ENCODE measurements around the gene AGBL3. TPM values are rescaled to one million over a fixed set of nuclear protein-coding genes. Genes with fewer than 3 reads are reported as not detected.
A peak's percentile ranks its signal among the peaks of the same experiment; 100 is the strongest.

AGBL3 gene
- total RNA-seq, 1 donor from 2014 or later, result 1.5 TPM

- H3K4me1 Mint-ChIP-seq (ENCODE audit: low read depth), result peaks cover 55% of the 10 kb centered on the region
- H3K36me3 Mint-ChIP-seq (ENCODE audit: low read depth), result peaks cover 15% of the 10 kb centered on the region
- intact Hi-C loops (cut with micrococcal nuclease), result loop anchor here (1.0 to 5.0 kb wide), 2 partner anchors 410 to 688 kb away; partner anchors contain the start of genes AKR1B1 and NUP205
- H3K27ac Mint-ChIP-seq, result peak overlapping the region; percentile 96
- no peaks in the 10 kb centered on the region for H3K27me3 Mint-ChIP-seq (ENCODE audit: insufficient read depth)
- no peaks in the 10 kb centered on the region for H3K9me3 Mint-ChIP-seq
- H3K4me3 Mint-ChIP-seq, result peak overlapping the region; percentile 88
- DNase-seq (ENCODE audit: low spot score), result peak; percentile 23
Observed at GRCh38 chr7:135147341-135147898, 161.1 kb downstream of the AGBL3 start.

- peaks cover 60% of the 10 kb centered on the region for H3K4me1 Mint-ChIP-seq (ENCODE audit: low read depth)
- H3K27me3 Mint-ChIP-seq (ENCODE audit: insufficient read depth), result no peaks in the 10 kb centered on the region
- intact Hi-C loops (cut with micrococcal nuclease), result loop anchor here (1.0 to 5.0 kb wide), 8 partner anchors 12 to 831 kb away; partner anchors contain the start of genes AGBL3, AKR1B1, BPGM and CYREN
Observed at GRCh38 chr7:135147899-135148721, 161.8 kb downstream of the AGBL3 start, which contains the start of gene TMEM140. Gene TMEM140 (plus strand): TSS chr7:135148072. CDS start chr7:135164442, 16,370 bp downstream.

GRCh38 chr7:135150072-135150782 is 163.9 kb downstream of the AGBL3 start:
- H3K4me1 Mint-ChIP-seq (ENCODE audit: low read depth), result peaks cover 78% of the 10 kb centered on the region
- H3K27ac Mint-ChIP-seq, result no peak overlapping the region
- no peaks in the 10 kb centered on the region for H3K27me3 Mint-ChIP-seq (ENCODE audit: insufficient read depth)
- H3K4me3 Mint-ChIP-seq, result peak overlapping the region; percentile 88
- intact Hi-C loops (cut with micrococcal nuclease), result no loop called here
- peaks cover 24% of the 10 kb centered on the region for H3K9me3 Mint-ChIP-seq
- H3K36me3 Mint-ChIP-seq (ENCODE audit: low read depth), result peaks cover 40% of the 10 kb centered on the region
- no peak for DNase-seq (ENCODE audit: low spot score)

More at GRCh38 chr7:135147899-135148721, 161.8 kb downstream of the AGBL3 start, which contains the start of gene TMEM140:
- H3K4me3 Mint-ChIP-seq, result peak within 1 kb of the TSS; percentile 88
- H3K36me3 Mint-ChIP-seq (ENCODE audit: low read depth), result peaks cover 21% of the 10 kb centered on the region
- H3K27ac Mint-ChIP-seq, result peak within 1 kb of the TSS; percentile 96
- peaks cover 5% of the 10 kb centered on the region for H3K9me3 Mint-ChIP-seq
- DNase-seq (ENCODE audit: low spot score), result peak; percentile 61

GRCh38 chr7:135151132-135151531 is 164.8 kb downstream of the AGBL3 start:
- Mint-ChIP-seq H3K4me3 (peak overlapping the region; percentile 16), H3K27ac (peak overlapping the region; percentile 0), H3K4me1 (ENCODE audit: low read depth) (peaks cover 73% of the 10 kb centered on the region), H3K36me3 (ENCODE audit: low read depth) (peaks cover 46% of the 10 kb centered on the region), H3K9me3 (peaks cover 33% of the 10 kb centered on the region), H3K27me3 (ENCODE audit: insufficient read depth) (no peaks in the 10 kb centered on the region)
- DNase-seq (ENCODE audit: low spot score), result no peak
- intact Hi-C loops (cut with micrococcal nuclease), result no loop called here

GRCh38 chr7:135151533-135151932 is 165.2 kb downstream of the AGBL3 start:
- intact Hi-C loops (cut with micrococcal nuclease), result no loop called here
- H3K36me3 Mint-ChIP-seq (ENCODE audit: low read depth), result peaks cover 50% of the 10 kb centered on the region
- peaks cover 37% of the 10 kb centered on the region for H3K9me3 Mint-ChIP-seq
- no peak for DNase-seq (ENCODE audit: low spot score)
- H3K4me3 Mint-ChIP-seq, result peak overlapping the region; percentile 16
- H3K27ac Mint-ChIP-seq, result peak overlapping the region; percentile 0
- H3K4me1 Mint-ChIP-seq (ENCODE audit: low read depth), result peaks cover 69% of the 10 kb centered on the region
- no peaks in the 10 kb centered on the region for H3K27me3 Mint-ChIP-seq (ENCODE audit: insufficient read depth)

- Mint-ChIP-seq H3K36me3 (ENCODE audit: low read depth) (peaks cover 59% of the 10 kb centered on the region), H3K4me1 (ENCODE audit: low read depth) (peaks cover 67% of the 10 kb centered on the region)
- intact Hi-C loops (cut with micrococcal nuclease), result no loop called here
Observed at GRCh38 chr7:135152442-135152841, 166.1 kb downstream of the AGBL3 start.

GRCh38 chr7:135154734-135155133 is 168.4 kb downstream of the AGBL3 start:
- Mint-ChIP-seq H3K27ac (no peak overlapping the region), H3K36me3 (ENCODE audit: low read depth) (peaks cover 69% of the 10 kb centered on the region), H3K4me3 (no peak overlapping the region), H3K27me3 (ENCODE audit: insufficient read depth) (no peaks in the 10 kb centered on the region), H3K4me1 (ENCODE audit: low read depth) (peaks cover 67% of the 10 kb centered on the region), H3K9me3 (peaks cover 45% of the 10 kb centered on the region)
- intact Hi-C loops (cut with micrococcal nuclease), result no loop called here
- no peak for DNase-seq (ENCODE audit: low spot score)

More at GRCh38 chr7:135152442-135152841, 166.1 kb downstream of the AGBL3 start:
- Mint-ChIP-seq H3K27me3 (ENCODE audit: insufficient read depth) (no peaks in the 10 kb centered on the region), H3K9me3 (peaks cover 45% of the 10 kb centered on the region), H3K27ac (no peak overlapping the region), H3K4me3 (no peak overlapping the region)
- no peak for DNase-seq (ENCODE audit: low spot score)

GRCh38 chr7:135156290-135156689 is 170.0 kb downstream of the AGBL3 start:
- no peaks in the 10 kb centered on the region for H3K27me3 Mint-ChIP-seq (ENCODE audit: insufficient read depth)
- peaks cover 77% of the 10 kb centered on the region for H3K36me3 Mint-ChIP-seq (ENCODE audit: low read depth)
- no peak overlapping the region for H3K4me3 Mint-ChIP-seq
- DNase-seq (ENCODE audit: low spot score), result no peak
- peaks cover 66% of the 10 kb centered on the region for H3K4me1 Mint-ChIP-seq (ENCODE audit: low read depth)
- intact Hi-C loops (cut with micrococcal nuclease), result no loop called here
- no peak overlapping the region for H3K27ac Mint-ChIP-seq
- H3K9me3 Mint-ChIP-seq, result peaks cover 49% of the 10 kb centered on the region

- Mint-ChIP-seq H3K36me3 (ENCODE audit: low read depth) (peaks cover 83% of the 10 kb centered on the region), H3K27me3 (ENCODE audit: insufficient read depth) (no peaks in the 10 kb centered on the region), H3K9me3 (peaks cover 55% of the 10 kb centered on the region), H3K4me3 (no peak overlapping the region), H3K27ac (no peak overlapping the region), H3K4me1 (ENCODE audit: low read depth) (peaks cover 55% of the 10 kb centered on the region)
- intact Hi-C loops (cut with micrococcal nuclease), result no loop called here
- no peak for DNase-seq (ENCODE audit: low spot score)
Observed at GRCh38 chr7:135158141-135158655, 171.9 kb downstream of the AGBL3 start.

- intact Hi-C loops (cut with micrococcal nuclease), result no loop called here
- H3K9me3 Mint-ChIP-seq, result peaks cover 51% of the 10 kb centered on the region
Observed at GRCh38 chr7:135158874-135159273, 172.6 kb downstream of the AGBL3 start.

GRCh38 chr7:135159359-135160085 is 173.2 kb downstream of the AGBL3 start:
- Mint-ChIP-seq H3K27ac (peak overlapping the region; percentile 94), H3K27me3 (ENCODE audit: insufficient read depth) (no peaks in the 10 kb centered on the region), H3K36me3 (ENCODE audit: low read depth) (peaks cover 78% of the 10 kb centered on the region), H3K9me3 (peaks cover 45% of the 10 kb centered on the region), H3K4me1 (ENCODE audit: low read depth) (peaks cover 44% of the 10 kb centered on the region), H3K4me3 (peak overlapping the region; percentile 7)
- DNase-seq (ENCODE audit: low spot score), result no peak
- intact Hi-C loops (cut with micrococcal nuclease), result loop anchor here (1.0 kb wide), 2 partner anchors 10 to 11 kb away; partner anchors contain the start of gene TMEM140

More at GRCh38 chr7:135158874-135159273, 172.6 kb downstream of the AGBL3 start:
- no peak overlapping the region for H3K27ac Mint-ChIP-seq
- no peaks in the 10 kb centered on the region for H3K27me3 Mint-ChIP-seq (ENCODE audit: insufficient read depth)
- DNase-seq (ENCODE audit: low spot score), result no peak
- H3K4me1 Mint-ChIP-seq (ENCODE audit: low read depth), result peaks cover 51% of the 10 kb centered on the region
- H3K36me3 Mint-ChIP-seq (ENCODE audit: low read depth), result peaks cover 78% of the 10 kb centered on the region
- peak overlapping the region; percentile 7 for H3K4me3 Mint-ChIP-seq
